ENCODE results near the gene TRIM17.

DNA sequence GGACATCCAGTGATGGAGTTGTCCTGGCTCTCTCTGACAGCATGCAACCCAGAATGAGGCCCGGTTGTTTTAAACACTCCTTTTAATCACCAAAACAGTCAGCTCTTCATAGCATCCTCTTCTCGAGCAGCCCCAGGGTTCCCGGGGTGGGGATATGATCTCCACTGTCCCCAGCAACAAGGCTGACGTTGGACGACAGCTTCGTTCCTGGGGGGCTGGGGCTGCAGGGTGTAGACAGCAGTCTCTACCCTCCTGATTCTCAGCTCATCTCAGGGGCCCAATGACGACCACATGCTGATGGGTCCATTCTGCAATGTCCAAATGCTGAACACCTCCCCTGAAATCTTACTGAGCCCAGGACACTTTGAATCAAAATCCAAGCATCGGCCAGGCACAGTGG, 37.0 kb downstream of the TRIM17 start:
- TF ChIP-seq, protein P1, sequence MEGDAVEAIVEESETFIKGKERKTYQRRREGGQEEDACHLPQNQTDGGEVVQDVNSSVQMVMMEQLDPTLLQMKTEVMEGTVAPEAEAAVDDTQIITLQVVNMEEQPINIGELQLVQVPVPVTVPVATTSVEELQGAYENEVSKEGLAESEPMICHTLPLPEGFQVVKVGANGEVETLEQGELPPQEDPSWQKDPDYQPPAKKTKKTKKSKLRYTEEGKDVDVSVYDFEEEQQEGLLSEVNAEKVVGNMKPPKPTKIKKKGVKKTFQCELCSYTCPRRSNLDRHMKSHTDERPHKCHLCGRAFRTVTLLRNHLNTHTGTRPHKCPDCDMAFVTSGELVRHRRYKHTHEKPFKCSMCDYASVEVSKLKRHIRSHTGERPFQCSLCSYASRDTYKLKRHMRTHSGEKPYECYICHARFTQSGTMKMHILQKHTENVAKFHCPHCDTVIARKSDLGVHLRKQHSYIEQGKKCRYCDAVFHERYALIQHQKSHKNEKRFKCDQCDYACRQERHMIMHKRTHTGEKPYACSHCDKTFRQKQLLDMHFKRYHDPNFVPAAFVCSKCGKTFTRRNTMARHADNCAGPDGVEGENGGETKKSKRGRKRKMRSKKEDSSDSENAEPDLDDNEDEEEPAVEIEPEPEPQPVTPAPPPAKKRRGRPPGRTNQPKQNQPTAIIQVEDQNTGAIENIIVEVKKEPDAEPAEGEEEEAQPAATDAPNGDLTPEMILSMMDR (conservative IDR thresholded peaks at IDR 0.05; ENCODE audit: low read length): no peak
- no peak for TF ChIP-seq EZH2phosphoT487 (IDR thresholded peaks at IDR 0.05; ENCODE audit: borderline replicate concordance, low read depth, low read length)
